ENCODE measurements around the gene TRIO. TPM values are rescaled to one million over a fixed set of nuclear protein-coding genes. Genes with fewer than 3 reads are reported as not detected.

TRIO gene
- total and polyA plus RNA-seq, 7 donors: 18.5 to 77.5 (median 35.0) TPM

DNA sequence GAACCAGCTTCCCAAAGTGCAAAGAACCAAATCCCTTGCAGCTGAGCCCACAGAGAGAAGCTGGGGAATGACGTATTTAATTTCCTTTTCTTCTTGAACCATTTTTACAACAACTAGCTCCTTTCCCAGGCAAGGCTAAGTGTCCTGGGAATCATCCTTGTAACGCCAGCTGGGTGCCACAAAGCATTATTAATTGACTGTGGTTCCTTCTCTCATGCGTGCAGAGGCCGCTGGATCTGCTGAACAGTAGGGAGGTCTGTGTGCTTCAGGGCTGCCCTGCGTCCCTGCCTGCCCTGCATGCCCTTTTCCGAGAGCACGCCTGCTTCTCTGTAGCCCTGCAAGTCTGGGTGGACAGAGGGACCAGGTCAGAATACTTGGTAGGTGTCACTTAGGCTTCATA is 314.3 kb downstream of the TRIO start:
- Histone ChIP-seq H3K9me3 (no peaks in the 10 kb centered on the region), H3K36me3 (ENCODE audit: insufficient read depth in 1 of 2, low read depth in 1 of 2) (peaks cover under 1 to 38% of the 10 kb centered on the region in 2 donors), H3K27me3 (ENCODE audit: insufficient read depth in 3 of 3, low read length in 2 of 3) (no peaks in the 10 kb centered on the region), H3K4me1 (peaks cover 13% of the 10 kb centered on the region), H3K27ac (peak overlapping the region; percentile 9), H3K4me3 (no peak overlapping the region)
- intact Hi-C loops (cut with DNase I): no loop called here
- no peak for TF ChIP-seq CTCF (IDR thresholded peaks at IDR 0.05)
- DNase-seq (no peak), ATAC-seq (peak in 1 of 4 donors; percentile 27)
- WGBS, 3 donors: 62 to 73% (median 72%) methylated on average over 7 of the region's 7 CpGs

GRCh38 chr5:14458414-14458813 is 315.3 kb downstream of the TRIO start:
- peak; percentile 55 to 77 (median 68) for ATAC-seq
- peaks cover 6 to 47% of the 10 kb centered on the region in 2 donors for H3K36me3 ChIP-seq (ENCODE audit: insufficient read depth in 1 of 2, low read depth in 1 of 2)
- intact Hi-C loops (cut with DNase I): no loop called here
- no peaks in the 10 kb centered on the region for H3K9me3 ChIP-seq
- H3K4me3 ChIP-seq: no peak overlapping the region
- H3K4me1 ChIP-seq: peaks cover 13% of the 10 kb centered on the region
- no peaks in the 10 kb centered on the region for H3K27me3 ChIP-seq (ENCODE audit: insufficient read depth in 3 of 3, low read length in 2 of 3)
- DNase-seq: no peak
- H3K27ac ChIP-seq: no peak overlapping the region
- 30 to 57% (median 33%) methylated on average over 3 of the region's 3 CpGs for WGBS, 3 donors
- no peak for TF ChIP-seq CTCF (IDR thresholded peaks at IDR 0.05)

DNA sequence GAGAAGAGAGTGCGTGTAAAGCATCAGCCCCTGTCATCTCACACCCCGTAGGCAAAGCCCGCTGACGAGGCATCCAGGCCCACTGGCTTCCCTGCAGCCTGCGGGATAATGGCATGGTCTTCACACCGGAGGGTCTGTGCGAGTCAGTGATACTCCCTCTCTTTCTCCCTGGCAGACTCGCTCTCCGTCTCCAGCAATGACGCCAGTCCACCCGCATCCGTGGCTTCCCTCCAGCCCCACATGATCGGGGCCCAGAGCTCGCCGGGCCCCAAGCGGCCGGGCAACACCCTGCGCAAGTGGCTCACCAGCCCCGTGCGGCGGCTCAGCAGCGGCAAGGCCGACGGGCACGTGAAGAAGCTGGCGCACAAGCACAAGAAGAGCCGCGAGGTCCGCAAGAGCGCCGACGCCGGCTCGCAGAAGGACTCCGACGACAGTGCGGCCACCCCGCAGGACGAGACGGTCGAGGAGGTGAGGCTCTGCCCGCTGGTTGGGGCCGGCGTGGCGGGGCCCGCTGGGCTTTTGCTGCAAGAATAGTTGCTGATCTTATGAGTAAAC is 317.8 kb downstream of the TRIO start:
- no peak for DNase-seq
- intact Hi-C loops (cut with DNase I): no loop called here
- H3K9me3 ChIP-seq: no peaks in the 10 kb centered on the region
- H3K4me3 ChIP-seq: no peak overlapping the region
- WGBS, 3 donors: 95 to 97% (median 96%) methylated on average over 46 of the region's 46 CpGs
- H3K4me1 ChIP-seq: peaks cover 13% of the 10 kb centered on the region
- H3K27me3 ChIP-seq (ENCODE audit: insufficient read depth in 3 of 3, low read length in 2 of 3): no peaks in the 10 kb centered on the region
- no peak for TF ChIP-seq CTCF (IDR thresholded peaks at IDR 0.05)
- H3K36me3 ChIP-seq (ENCODE audit: insufficient read depth in 1 of 2, low read depth in 1 of 2): peaks cover 6 to 72% of the 10 kb centered on the region in 2 donors
- ATAC-seq: no peak
- no peak overlapping the region for H3K27ac ChIP-seq

- intact Hi-C loops (cut with DNase I): no loop called here
- DNase-seq (no peak), ATAC-seq (no peak)
- Histone ChIP-seq H3K27me3 (ENCODE audit: insufficient read depth in 3 of 3, low read length in 2 of 3) (no peaks in the 10 kb centered on the region), H3K9me3 (no peaks in the 10 kb centered on the region), H3K36me3 (ENCODE audit: insufficient read depth in 1 of 2, low read depth in 1 of 2) (peaks cover 6 to 86% of the 10 kb centered on the region in 2 donors), H3K4me3 (no peak overlapping the region), H3K27ac (no peak overlapping the region), H3K4me1 (peaks cover 13% of the 10 kb centered on the region)
- TF ChIP-seq CTCF (IDR thresholded peaks at IDR 0.05): no peak
- 88 to 90% (median 89%) methylated on average over 14 of the region's 14 CpGs for WGBS, 3 donors
These were observed 319.5 kb downstream of the TRIO start for GRCh38 chr5:14462681-14463080.

GRCh38 chr5:14463629-14464028 is 320.5 kb downstream of the TRIO start:
- no peaks in the 10 kb centered on the region for H3K27me3 ChIP-seq (ENCODE audit: insufficient read depth in 3 of 3, low read length in 2 of 3)
- no peaks in the 10 kb centered on the region for H3K9me3 ChIP-seq
- no peak overlapping the region for H3K27ac ChIP-seq
- peaks cover 4% of the 10 kb centered on the region for H3K4me1 ChIP-seq
- H3K4me3 ChIP-seq: no peak overlapping the region
- no peak for DNase-seq
- TF ChIP-seq CTCF (IDR thresholded peaks at IDR 0.05): no peak
- peaks cover 6 to 93% of the 10 kb centered on the region in 2 donors for H3K36me3 ChIP-seq (ENCODE audit: insufficient read depth in 1 of 2, low read depth in 1 of 2)
- intact Hi-C loops (cut with DNase I): no loop called here
- ATAC-seq: peak; percentile 61 to 83 (median 74)
- WGBS, 3 donors: 48 to 52% (median 50%) methylated on average over 3 of the region's 3 CpGs

Measured in psoas muscle (tissue), 8 donors.